Caco-2 (cell line): ENCODE results near the gene CIITA. TPM values are rescaled to one million over a fixed set of nuclear protein-coding genes. Genes with fewer than 3 reads are reported as not detected.

Experiments used
- BruUV-seq: library from RNA; stranded (reverse); fragments of 400-500 nt; replicated peaks from 2 replicates; lab custom pipeline; 2021; lab: Mats Ljungman, UMichigan
- CTCF ChIA-PET: fragments of 300-600 bp; sonication (Branson Sonifier 250); formaldehyde crosslinking; loops from one replicate; lab custom pipeline; 2022; ENCODE audit warnings: antibody characterized with exemption; lab: Charles Lee
- POLR2A ChIA-PET: fragments of 300-600 bp; sonication (Branson Sonifier 250); formaldehyde crosslinking; loops from one replicate; lab custom pipeline; 2022; ENCODE audit warnings: antibody characterized with exemption; lab: Charles Lee
- DNase-seq, 2 experiments: peaks; one replicate each; pipeline versions ENCODE4 v3.0.0 to v3.0.0-alpha.2; 2020 to 2022
- H3K27me3 ChIP-seq: replicated peaks from 2 replicates; pipeline ENCODE4 v1.6.0; 2011; ENCODE audit warnings: low read length; ENCODE audit not compliant: control insufficient read depth, insufficient read depth
- H3K36me3 ChIP-seq: 2 replicates; pipeline ENCODE4 v1.5.1; 2011; ENCODE audit warnings: low read length; ENCODE audit not compliant: control insufficient read depth, insufficient read depth
- H3K4me1 ChIP-seq: fragments of 250-450 bp; sonication (Bioruptor Pico); 2 replicates; pipeline ENCODE4 v1.5.1; 2020; ENCODE audit warnings: mild to moderate bottlenecking
- H3K4me3 ChIP-seq: 2 replicates; pipeline ENCODE4 v1.5.1; 2011; ENCODE audit warnings: low read depth, mild to moderate bottlenecking, control low read depth, low read length
- H3K9me3 ChIP-seq: fragments of 250-450 bp; sonication (Bioruptor Pico); 2 replicates; pipeline ENCODE4 v1.5.1; 2020; ENCODE audit warnings: mild to moderate bottlenecking, moderate library complexity
- H3K27ac Mint-ChIP-seq: one replicate; pipeline ENCODE4 v1.8.0; 2022; ENCODE audit warnings: mixed read lengths; ENCODE audit not compliant: unreplicated experiment
- H3K27me3 Mint-ChIP-seq: one replicate; pipeline ENCODE4 v1.8.0; 2022; ENCODE audit warnings: mixed read lengths; ENCODE audit not compliant: insufficient read depth, unreplicated experiment
- H3K36me3 Mint-ChIP-seq: one replicate; pipeline ENCODE4 v1.8.0; 2022; ENCODE audit warnings: mild to moderate bottlenecking, mixed read lengths; ENCODE audit not compliant: insufficient read depth, unreplicated experiment
- H3K4me1 Mint-ChIP-seq: one replicate; pipeline ENCODE4 v1.8.0; 2022; ENCODE audit warnings: low read depth, mixed read lengths; ENCODE audit not compliant: unreplicated experiment
- H3K4me3 Mint-ChIP-seq: one replicate; pipeline ENCODE4 v1.8.0; 2022; ENCODE audit warnings: mild to moderate bottlenecking, moderate library complexity, mixed read lengths; ENCODE audit not compliant: unreplicated experiment
- H3K9me3 Mint-ChIP-seq: one replicate; pipeline ENCODE4 v1.8.0; 2022; ENCODE audit warnings: mixed read lengths; ENCODE audit not compliant: unreplicated experiment
- CTCF ChIP-seq, 2 experiments: fragments of 200-600 bp in 1 of 2; IDR thresholded peaks; 1 replicate in 1 of 2; 2 replicates in 1 of 2; pipeline versions ENCODE4 v1.5.1 to v1.8.0; 2011 to 2022; ENCODE audit warnings: antibody characterized with exemption in 1 of 2, control low read depth in 1 of 2, inconsistent platforms in 1 of 2, low read depth in 1 of 2, low read length in 1 of 2, mild to moderate bottlenecking in 1 of 2, moderate library complexity in 1 of 2; ENCODE audit not compliant: insufficient read depth in 1 of 2, severe bottlenecking in 1 of 2, unreplicated experiment in 1 of 2
- intact Hi-C: fragments of 100-400 bp; cut with micrococcal nuclease; formaldehyde crosslinking; loops from one replicate; pipeline ENCODE4 v1.10.0; 2022; ENCODE audit not compliant: unreplicated experiment
- total RNA-seq: library from RNA; stranded (reverse); gene quantifications from 2 replicates; pipeline ENCODE4 v1.2.3, GENCODE V29; 2022

CIITA gene
- total RNA-seq, 1 experiment from 2014 or later = 0.27 TPM

- Mint-ChIP-seq H3K9me3 (no peaks in the 10 kb centered on the region), H3K27ac (no peak overlapping the region), H3K4me3 (peak overlapping the region; percentile 59), H3K4me1 (peaks cover 2% of the 10 kb centered on the region), H3K36me3 (no peaks in the 10 kb centered on the region), H3K27me3 (peaks cover 15% of the 10 kb centered on the region)
- Histone ChIP-seq H3K4me1 (peaks cover 12% of the 10 kb centered on the region), H3K27me3 (no peaks in the 10 kb centered on the region), H3K36me3 (no peaks in the 10 kb centered on the region), H3K4me3 (no peak overlapping the region), H3K9me3 (no peaks in the 10 kb centered on the region)
- POLR2A ChIA-PET = no interaction called here
- intact Hi-C loops = no loop called here
- BruUV-seq = no TSS peak
- CTCF ChIA-PET = interaction anchor here (0.9 to 2.0 kb wide), 2 partner anchors 29 to 40 kb away, joined by 4 to 9 read pairs; no protein-coding TSS in a partner anchor
- no peak for DNase-seq
- no peak for TF ChIP-seq CTCF (IDR thresholded peaks at IDR 0.05; ENCODE audit: insufficient read depth in 1 of 2, low read depth in 1 of 2, low read length in 1 of 2, severe bottlenecking in 1 of 2, unreplicated experiment in 1 of 2)
Measured at GRCh38 chr16:10878328-10878643, 1.3 kb downstream of the CIITA start.

DNA sequence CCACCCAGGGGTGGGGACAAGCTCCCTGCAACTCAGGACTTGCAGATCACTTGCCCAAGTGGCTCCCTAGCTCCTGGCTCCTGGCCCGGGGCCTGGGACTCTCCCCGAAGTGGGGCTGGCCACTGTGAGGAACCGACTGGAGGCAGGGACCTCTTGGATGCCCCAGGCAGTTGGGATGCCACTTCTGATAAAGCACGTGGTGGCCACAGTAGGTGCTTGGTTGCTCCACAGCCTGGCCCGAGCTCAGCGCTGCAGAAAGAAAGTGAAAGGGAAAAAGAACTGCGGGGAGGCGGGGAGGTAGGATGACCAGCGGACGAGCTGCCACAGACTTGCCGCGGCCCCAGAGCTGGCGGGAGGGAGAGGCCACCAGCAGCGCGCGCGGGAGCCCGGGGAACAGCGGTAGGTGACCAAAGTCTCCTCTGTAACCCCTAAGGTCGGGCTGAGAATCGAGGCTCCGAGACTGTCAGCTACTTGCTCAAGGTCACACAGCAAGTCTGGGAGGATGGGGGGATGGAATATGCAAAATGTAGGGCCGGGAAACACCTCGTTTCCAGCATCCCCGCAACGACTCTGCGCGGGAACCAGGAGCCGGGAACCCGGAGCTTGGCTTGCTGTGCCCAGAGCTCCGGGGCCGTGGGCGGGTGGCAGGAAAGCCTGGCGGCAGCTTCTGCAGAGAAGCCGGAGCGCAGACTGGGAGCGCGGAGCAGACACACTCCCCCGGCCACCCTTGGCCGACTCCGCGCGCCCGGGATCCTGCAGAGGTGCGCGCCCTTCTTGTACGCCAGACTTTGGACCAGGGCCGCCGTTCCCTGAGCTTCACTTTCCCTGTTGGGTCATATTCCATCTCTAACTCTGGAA, 1.9 kb downstream of the CIITA start:
- Mint-ChIP-seq H3K4me1 (peaks cover 8% of the 10 kb centered on the region), H3K36me3 (no peaks in the 10 kb centered on the region), H3K9me3 (no peaks in the 10 kb centered on the region), H3K27me3 (peaks cover 15% of the 10 kb centered on the region), H3K4me3 (peak overlapping the region; percentile 59), H3K27ac (no peak overlapping the region)
- H3K36me3 ChIP-seq = no peaks in the 10 kb centered on the region
- H3K9me3 ChIP-seq = no peaks in the 10 kb centered on the region
- TF ChIP-seq CTCF (IDR thresholded peaks at IDR 0.05; ENCODE audit: insufficient read depth in 1 of 2, low read depth in 1 of 2, low read length in 1 of 2, severe bottlenecking in 1 of 2, unreplicated experiment in 1 of 2) = no peak
- no peaks in the 10 kb centered on the region for H3K27me3 ChIP-seq
- DNase-seq = no peak
- peak overlapping the region; percentile 20 for H3K4me3 ChIP-seq
- no TSS peak for BruUV-seq
- intact Hi-C loops = no loop called here
- CTCF ChIA-PET = interaction anchor here (0.9 to 2.0 kb wide), 2 partner anchors 28 to 40 kb away, joined by 4 to 9 read pairs; no protein-coding TSS in a partner anchor
- H3K4me1 ChIP-seq = peaks cover 17% of the 10 kb centered on the region
- POLR2A ChIA-PET = no interaction called here

GRCh38 chr16:10879681-10880589, 2.9 kb downstream of the CIITA start:
- no peak for TF ChIP-seq CTCF (IDR thresholded peaks at IDR 0.05; ENCODE audit: insufficient read depth in 1 of 2, low read depth in 1 of 2, low read length in 1 of 2, severe bottlenecking in 1 of 2, unreplicated experiment in 1 of 2)
- intact Hi-C loops = no loop called here
- Mint-ChIP-seq H3K36me3 (no peaks in the 10 kb centered on the region), H3K4me3 (no peak overlapping the region), H3K27me3 (peaks cover 15% of the 10 kb centered on the region), H3K9me3 (no peaks in the 10 kb centered on the region), H3K27ac (no peak overlapping the region), H3K4me1 (peaks cover 8% of the 10 kb centered on the region)
- no peak overlapping the region for H3K4me3 ChIP-seq
- CTCF ChIA-PET = interaction anchor here (2.0 kb wide), 1 partner anchor 39 kb away, joined by 9 read pairs; no protein-coding TSS in a partner anchor
- BruUV-seq = no TSS peak
- H3K36me3 ChIP-seq = no peaks in the 10 kb centered on the region
- no peaks in the 10 kb centered on the region for H3K27me3 ChIP-seq
- peaks cover 17% of the 10 kb centered on the region for H3K4me1 ChIP-seq
- no peaks in the 10 kb centered on the region for H3K9me3 ChIP-seq
- POLR2A ChIA-PET = no interaction called here
- no peak for DNase-seq
